Naive B cell (primary cell): ENCODE measurements around the gene ZNF2. TPM values are rescaled to one million over a fixed set of nuclear protein-coding genes. Genes with fewer than 3 reads are reported as not detected.
A peak's percentile ranks its signal among the peaks of the same experiment; 100 is the strongest.

Source experiments
- ATAC-seq, 2 donors: fragments of 150-1000 bp; cut with Tn5 transposase; 2 replicates each; pipeline ENCODE4 v1.10.0; 2021; ENCODE audit warnings: low read depth in 2 of 2, mild to moderate bottlenecking in 2 of 2, moderate library complexity in 2 of 2
- DNase-seq: peaks from one replicate; pipeline ENCODE4 v3.0.0; 2022
- H3K27ac Mint-ChIP-seq, 6 donors: one replicate each; pipeline ENCODE4 v1.8.0; 2020 to 2022; ENCODE audit warnings: mild to moderate bottlenecking in 6 of 6, mixed read lengths in 6 of 6, moderate library complexity in 5 of 6, inconsistent platforms in 2 of 6
- H3K27me3 Mint-ChIP-seq, 3 donors: one replicate each; pipeline ENCODE4 v1.8.0; 2021 to 2022; ENCODE audit warnings: mixed read lengths in 3 of 3, mild to moderate bottlenecking in 1 of 3
- H3K36me3 Mint-ChIP-seq, 2 donors: one replicate each; pipeline ENCODE4 v1.8.0; 2020 to 2022; ENCODE audit warnings: mixed read lengths in 2 of 2, inconsistent platforms in 1 of 2, mild to moderate bottlenecking in 1 of 2
- H3K4me1 Mint-ChIP-seq, 3 donors: one replicate each; pipeline ENCODE4 v1.8.0; 2020 to 2022; ENCODE audit warnings: mixed read lengths in 3 of 3, inconsistent platforms in 1 of 3, mild to moderate bottlenecking in 1 of 3, moderate library complexity in 1 of 3
- H3K4me3 Mint-ChIP-seq, 8 donors: one replicate each; pipeline ENCODE4 v1.8.0; 2020 to 2022; ENCODE audit warnings: mild to moderate bottlenecking in 8 of 8, mixed read lengths in 8 of 8, moderate library complexity in 8 of 8, inconsistent platforms in 2 of 8
- H3K9me3 Mint-ChIP-seq, 7 donors: one replicate each; pipeline ENCODE4 v1.8.0; 2020 to 2022; ENCODE audit warnings: mixed read lengths in 7 of 7, mild to moderate bottlenecking in 5 of 7, inconsistent platforms in 2 of 7, moderate library complexity in 1 of 7
- polyA plus RNA-seq, 6 donors: library from polyadenylated mRNA; unstranded; fragments of 300-500 nt; fragmentation: Illumina TruSeq; gene quantifications; one replicate each; pipeline ENCODE4 v1.2.3, GENCODE V29; 2021; ENCODE audit warnings: low read depth in 6 of 6

The ZNF2 gene
- 1 to 10 TPM; 2.4 to 7.3 (median 3.4) TPM for polyA plus RNA-seq

GRCh38 chr2:95165371-95166064 lies at the start of gene ZNF2:
Gene ZNF2, plus strand, starts transcription at chr2:95165809. Its CDS starts 10,418 bp downstream, at chr2:95176227.
- Mint-ChIP-seq H3K9me3 (no peaks in the 10 kb centered on the region), H3K4me3 (peak within 1 kb of the TSS; percentile 99 to 100 (median 100)), H3K27me3 (no peaks in the 10 kb centered on the region), H3K4me1 (peaks cover 19 to 37% (median 25%) of the 10 kb centered on the region in 3 donors), H3K36me3 (no peaks in the 10 kb centered on the region), H3K27ac (peak within 1 kb of the TSS; percentile 97 to 99 (median 98))
- ATAC-seq (peak; percentile 94 to 95), DNase-seq (peak; percentile 95)

GRCh38 chr2:95121093-95121406 lies 44.6 kb upstream of the ZNF2 start:
- Mint-ChIP-seq H3K9me3 (no peaks in the 10 kb centered on the region), H3K27ac (peak overlapping the region; percentile 72 to 96 (median 90)), H3K4me3 (peak overlapping the region; percentile 92 to 98 (median 94)), H3K27me3 (no peaks in the 10 kb centered on the region), H3K4me1 (peaks cover 36 to 42% (median 40%) of the 10 kb centered on the region in 3 donors), H3K36me3 (peaks cover 0 to 4% of the 10 kb centered on the region in 2 donors)
- ATAC-seq: no peak
- DNase-seq: no peak

- Mint-ChIP-seq H3K27ac (peak within 1 kb of the TSS; percentile 72 to 96 (median 90)), H3K4me3 (peak within 1 kb of the TSS; percentile 92 to 98 (median 94)), H3K4me1 (peaks cover 36 to 42% (median 40%) of the 10 kb centered on the region in 3 donors), H3K27me3 (peaks cover 0 to 3% (median 0%) of the 10 kb centered on the region in 3 donors), H3K9me3 (no peaks in the 10 kb centered on the region), H3K36me3 (peaks cover 0 to 4% of the 10 kb centered on the region in 2 donors)
- DNase-seq: peak; percentile 85
- peak; percentile 89 to 92 for ATAC-seq
Measured at GRCh38 chr2:95121407-95122196, 44.0 kb upstream of the ZNF2 start, which contains the start of gene MRPS5. Gene MRPS5, minus strand, starts transcription at chr2:95121808. Its CDS starts 17 bp downstream, at chr2:95121791.

- Mint-ChIP-seq H3K4me3 (peak overlapping the region; percentile 92 to 98 (median 94)), H3K36me3 (peaks cover 0 to 2% of the 10 kb centered on the region in 2 donors), H3K9me3 (no peaks in the 10 kb centered on the region), H3K27ac (peak overlapping the region in 4 of 6 donors; percentile 81 to 94 (median 90)), H3K27me3 (peaks cover 0 to 6% (median 0%) of the 10 kb centered on the region in 3 donors), H3K4me1 (peaks cover 35 to 42% (median 40%) of the 10 kb centered on the region in 3 donors)
- no peak for DNase-seq
- no peak for ATAC-seq
Measured at GRCh38 chr2:95122197-95122551, 43.4 kb upstream of the ZNF2 start.

GRCh38 chr2:95138702-95139101 lies 26.9 kb upstream of the ZNF2 start:
- Mint-ChIP-seq H3K36me3 (peaks cover 18 to 26% of the 10 kb centered on the region in 2 donors), H3K4me1 (no peaks in the 10 kb centered on the region), H3K27me3 (no peaks in the 10 kb centered on the region), H3K4me3 (no peak overlapping the region), H3K27ac (no peak overlapping the region), H3K9me3 (peaks cover 13 to 71% (median 37%) of the 10 kb centered on the region in 7 donors)
- no peak for ATAC-seq
- DNase-seq: no peak

GRCh38 chr2:95143838-95144237 lies 21.8 kb upstream of the ZNF2 start:
- ATAC-seq (no peak), DNase-seq (no peak)
- no peaks in the 10 kb centered on the region for H3K27me3 Mint-ChIP-seq
- no peak overlapping the region for H3K4me3 Mint-ChIP-seq
- peaks cover 0 to 8% (median 0%) of the 10 kb centered on the region in 3 donors for H3K4me1 Mint-ChIP-seq
- peaks cover 20 to 97% (median 73%) of the 10 kb centered on the region in 7 donors for H3K9me3 Mint-ChIP-seq
- no peak overlapping the region for H3K27ac Mint-ChIP-seq
- H3K36me3 Mint-ChIP-seq: peaks cover 32 to 51% of the 10 kb centered on the region in 2 donors

- Mint-ChIP-seq H3K9me3 (peaks cover 29 to 88% (median 82%) of the 10 kb centered on the region in 7 donors), H3K36me3 (peaks cover 68 to 80% of the 10 kb centered on the region in 2 donors)
Measured at GRCh38 chr2:95149397-95149984, 16.1 kb upstream of the ZNF2 start.

GRCh38 chr2:95158441-95158840 lies 7.2 kb upstream of the ZNF2 start:
- DNase-seq: no peak
- H3K4me1 Mint-ChIP-seq: peaks cover 7 to 18% (median 14%) of the 10 kb centered on the region in 3 donors
- peaks cover 16 to 30% of the 10 kb centered on the region in 2 donors for H3K36me3 Mint-ChIP-seq
- ATAC-seq: no peak
- H3K27me3 Mint-ChIP-seq: no peaks in the 10 kb centered on the region
- H3K27ac Mint-ChIP-seq: peak overlapping the region in 2 of 6 donors; percentile 24 to 72
- H3K9me3 Mint-ChIP-seq: peaks cover 0 to 14% (median 8%) of the 10 kb centered on the region in 7 donors
- H3K4me3 Mint-ChIP-seq: peak overlapping the region; percentile 61 to 92 (median 84)

More at GRCh38 chr2:95149397-95149984, 16.1 kb upstream of the ZNF2 start:
- Mint-ChIP-seq H3K4me3 (no peak overlapping the region), H3K4me1 (peaks cover 0 to 11% (median 0%) of the 10 kb centered on the region in 3 donors), H3K27ac (no peak overlapping the region), H3K27me3 (no peaks in the 10 kb centered on the region)
- DNase-seq (no peak), ATAC-seq (no peak)

- Mint-ChIP-seq H3K27ac (peak overlapping the region in 1 of 6 donors; percentile 57), H3K27me3 (no peaks in the 10 kb centered on the region), H3K9me3 (peaks cover 0 to 14% (median 3%) of the 10 kb centered on the region in 7 donors), H3K36me3 (peaks cover 13 to 27% of the 10 kb centered on the region in 2 donors), H3K4me1 (peaks cover 7 to 21% (median 14%) of the 10 kb centered on the region in 3 donors), H3K4me3 (peak overlapping the region; percentile 80 to 92 (median 87))
- peak; percentile 55 to 68 for ATAC-seq
- DNase-seq: peak; percentile 7
Measured at GRCh38 chr2:95158891-95159619, 6.6 kb upstream of the ZNF2 start.

GRCh38 chr2:95159690-95160449 lies 5.7 kb upstream of the ZNF2 start, which contains the start of gene ZNF514:
Gene ZNF514, minus strand, starts transcription at chr2:95159848. Its CDS starts 6,595 bp downstream, at chr2:95153253.
- Mint-ChIP-seq H3K27me3 (no peaks in the 10 kb centered on the region), H3K4me3 (peak within 1 kb of the TSS; percentile 80 to 94 (median 92)), H3K9me3 (peaks cover 0 to 6% (median 0%) of the 10 kb centered on the region in 7 donors), H3K4me1 (peaks cover 12 to 27% (median 20%) of the 10 kb centered on the region in 3 donors), H3K27ac (peak within 1 kb of the TSS; percentile 47 to 95 (median 85)), H3K36me3 (peaks cover 5 to 19% of the 10 kb centered on the region in 2 donors)
- ATAC-seq (peak; percentile 90 to 91), DNase-seq (peak; percentile 80)

- no peaks in the 10 kb centered on the region for H3K36me3 Mint-ChIP-seq
- ATAC-seq (peak; percentile 9 to 13), DNase-seq (no peak)
- H3K9me3 Mint-ChIP-seq: no peaks in the 10 kb centered on the region
- H3K27me3 Mint-ChIP-seq: no peaks in the 10 kb centered on the region
- peaks cover 19 to 42% (median 28%) of the 10 kb centered on the region in 3 donors for H3K4me1 Mint-ChIP-seq
- H3K4me3 Mint-ChIP-seq: peak overlapping the region; percentile 99 to 100 (median 100)
- H3K27ac Mint-ChIP-seq: peak overlapping the region; percentile 97 to 99 (median 98)
Measured at GRCh38 chr2:95165030-95165370, 609 bp upstream of the ZNF2 start.
